H9 (cell line): ENCODE data around the gene HTR2A. TPM values are rescaled to one million over a fixed set of nuclear protein-coding genes. Genes with fewer than 3 reads are reported as not detected.

Experiments used
- DNase-seq: peaks from one replicate; pipeline ENCODE4 v3.0.0-alpha.2; 2017
- H2AFZ ChIP-seq: one replicate; pipeline ENCODE4 v1.6.1; 2013; ENCODE audit warnings: mild to moderate bottlenecking, low read length, control low read depth, moderate library complexity
- H2AK5ac ChIP-seq: 2 replicates; pipeline ENCODE4 v1.6.1; 2013; ENCODE audit warnings: low read length, control low read depth, mixed read lengths; ENCODE audit not compliant: insufficient read length
- H2BK120ac ChIP-seq: one replicate; pipeline ENCODE4 v1.6.1; 2013; ENCODE audit warnings: low read depth, mild to moderate bottlenecking, low read length, control low read depth, inconsistent platforms; ENCODE audit not compliant: poor library complexity, severe bottlenecking
- H2BK12ac ChIP-seq: 2 replicates; pipeline ENCODE4 v1.6.1; 2013; ENCODE audit warnings: low read length, control low read depth, mixed read lengths, low read depth; ENCODE audit not compliant: insufficient read length
- H2BK15ac ChIP-seq: 2 replicates; pipeline ENCODE4 v1.6.1; 2013; ENCODE audit warnings: low read depth, low read length, control low read depth
- H2BK20ac ChIP-seq: one replicate; pipeline ENCODE4 v1.6.1; 2013; ENCODE audit warnings: low read depth, mild to moderate bottlenecking, low read length, control low read depth, inconsistent platforms; ENCODE audit not compliant: poor library complexity, severe bottlenecking
- H2BK5ac ChIP-seq: 2 replicates; pipeline ENCODE4 v1.6.1; 2013; ENCODE audit warnings: low read length, control low read depth, mixed read lengths; ENCODE audit not compliant: insufficient read length
- H3K14ac ChIP-seq: 2 replicates; pipeline ENCODE4 v1.6.1; 2013; ENCODE audit warnings: low read length, control low read depth; ENCODE audit not compliant: insufficient read depth
- H3K18ac ChIP-seq: 2 replicates; pipeline ENCODE4 v1.6.1; 2013; ENCODE audit warnings: low read depth, mild to moderate bottlenecking, mixed read lengths, low read length, control low read depth; ENCODE audit not compliant: insufficient read length
- H3K23ac ChIP-seq: 2 replicates; pipeline ENCODE4 v1.6.1; 2013; ENCODE audit warnings: low read length, control low read depth, mixed read lengths, low read depth; ENCODE audit not compliant: insufficient read length
- H3K23me2 ChIP-seq: 2 replicates; pipeline ENCODE4 v1.6.1; 2013; ENCODE audit warnings: low read depth, mild to moderate bottlenecking, mixed read lengths, low read length, control low read depth; ENCODE audit not compliant: insufficient read length, poor library complexity, severe bottlenecking
- H3K27ac ChIP-seq: 2 replicates; pipeline ENCODE4 v1.5.1; 2013; ENCODE audit warnings: low read length, control low read depth, mixed read lengths, low read depth; ENCODE audit not compliant: insufficient read length
- H3K27me3 ChIP-seq: 2 replicates; pipeline ENCODE4 v1.6.1; 2013; ENCODE audit warnings: low read length, control low read depth, inconsistent platforms; ENCODE audit not compliant: insufficient read depth
- H3K4ac ChIP-seq: 2 replicates; pipeline ENCODE4 v1.6.1; 2013; ENCODE audit warnings: low read depth, mild to moderate bottlenecking, control low read depth, inconsistent platforms, low read length, moderate library complexity
- H3K4me1 ChIP-seq: 2 replicates; pipeline ENCODE4 v1.6.1; 2013; ENCODE audit warnings: low read length, control low read depth, inconsistent platforms; ENCODE audit not compliant: insufficient read depth
- H3K4me2 ChIP-seq: 2 replicates; pipeline ENCODE4 v1.6.1; 2013; ENCODE audit warnings: low read length, control low read depth, mixed read lengths; ENCODE audit not compliant: insufficient read length, insufficient read depth
- H3K56ac ChIP-seq: 2 replicates; pipeline ENCODE4 v1.6.1; 2013; ENCODE audit warnings: low read depth, mild to moderate bottlenecking, mixed read lengths, low read length, control low read depth; ENCODE audit not compliant: insufficient read length
- H3K79me1 ChIP-seq: 2 replicates; pipeline ENCODE4 v1.6.1; 2013; ENCODE audit warnings: low read depth, mild to moderate bottlenecking, moderate library complexity, low read length, control low read depth, inconsistent platforms; ENCODE audit not compliant: insufficient read depth, poor library complexity, severe bottlenecking
- H3K79me2 ChIP-seq: 2 replicates; pipeline ENCODE4 v1.6.1; 2013; ENCODE audit warnings: low read length, control low read depth, inconsistent platforms; ENCODE audit not compliant: insufficient read depth
- H3K9ac ChIP-seq: 2 replicates; pipeline ENCODE4 v1.6.1; 2013; ENCODE audit warnings: low read length, control low read depth, mixed read lengths; ENCODE audit not compliant: insufficient read length; ENCODE audit errors: extremely low read depth
- H3K9me3 ChIP-seq: one replicate; pipeline ENCODE4 v1.6.1; 2013; ENCODE audit warnings: low read depth, low read length, inconsistent platforms; ENCODE audit not compliant: control insufficient read depth
- H3T11ph ChIP-seq: one replicate; pipeline ENCODE4 v1.6.1; 2013; ENCODE audit warnings: mild to moderate bottlenecking, low read length, control low read depth, inconsistent platforms
- H4K20me1 ChIP-seq: one replicate; pipeline ENCODE4 v1.6.1; 2013; ENCODE audit not compliant: control insufficient read depth, insufficient read length, insufficient read depth
- H4K5ac ChIP-seq: 2 replicates; pipeline ENCODE4 v1.6.1; 2013; ENCODE audit warnings: low read depth, mild to moderate bottlenecking, mixed read lengths, low read length, control low read depth; ENCODE audit not compliant: insufficient read length
- H4K8ac ChIP-seq: replicated peaks from 2 replicates; pipeline ENCODE4 v1.6.1; 2013; ENCODE audit warnings: low read length, control low read depth, mixed read lengths, low read depth; ENCODE audit not compliant: insufficient read length
- H4K91ac ChIP-seq: 2 replicates; pipeline ENCODE4 v1.6.1; 2013; ENCODE audit warnings: low read depth, mild to moderate bottlenecking, moderate library complexity, mixed read lengths, low read length, control low read depth; ENCODE audit not compliant: insufficient read length
- H3K27ac Mint-ChIP-seq, 3 experiments: 2 replicates in 2 of 3; 3 replicates in 1 of 3; pipeline ENCODE4 v1.8.0; 2020 to 2021; ENCODE audit warnings: mixed read lengths in 3 of 3, mild to moderate bottlenecking in 1 of 3, moderate library complexity in 1 of 3
- H3K27me3 Mint-ChIP-seq: 2 replicates; pipeline ENCODE4 v1.8.0; 2021; ENCODE audit warnings: low read depth, mild to moderate bottlenecking, moderate library complexity, mixed read lengths
- H3K36me3 Mint-ChIP-seq, 3 experiments: 2 replicates in 2 of 3; 3 replicates in 1 of 3; pipeline ENCODE4 v1.8.0; 2020 to 2021; ENCODE audit warnings: low read depth in 3 of 3, mixed read lengths in 3 of 3; ENCODE audit not compliant: insufficient read depth in 1 of 3
- H3K4me1 Mint-ChIP-seq, 2 experiments: 2 replicates each; pipeline ENCODE4 v1.8.0; 2020; ENCODE audit warnings: mixed read lengths in 2 of 2
- H3K4me3 Mint-ChIP-seq, 2 experiments: 2 replicates in 1 of 2; 3 replicates in 1 of 2; pipeline ENCODE4 v1.8.0; 2020 to 2021; ENCODE audit warnings: mild to moderate bottlenecking in 2 of 2, mixed read lengths in 2 of 2, moderate library complexity in 1 of 2
- H3K9me3 Mint-ChIP-seq, 2 experiments: 2 replicates in 1 of 2; 3 replicates in 1 of 2; pipeline ENCODE4 v1.8.0; 2020; ENCODE audit warnings: mild to moderate bottlenecking in 2 of 2, mixed read lengths in 2 of 2, moderate library complexity in 1 of 2
- CTCF ChIP-seq: fragments of 200-600 bp; sonication (generic); conservative IDR thresholded peaks from 3 replicates; pipeline ENCODE4 v1.8.0; 2021; ENCODE audit warnings: antibody characterized with exemption, mild to moderate bottlenecking
- WGBS: extraction: QIAGEN DNeasy Blood & Tissue Kit; methylation state at CpG from one replicate; pipeline ENCODE4 v1.1.7; 2013; ENCODE audit warnings: missing lambda C conversion rate, low lambda C conversion rate, mixed read lengths; ENCODE audit not compliant: insufficient read length; ENCODE audit errors: extremely low coverage; 5-methylcytosine and 5-hydroxymethylcytosine counted together
- total RNA-seq: library from RNA; stranded (reverse); gene quantifications from 2 replicates; pipeline ENCODE4 v1.2.1, GENCODE V29; 2021

The HTR2A gene
- total RNA-seq, 1 experiment from 2014 or later = not detected

GRCh38 chr13:46817838-46818476 lies 78.9 kb downstream of the HTR2A start:
- DNase-seq = no peak
- H3K27me3 Mint-ChIP-seq = no peaks in the 10 kb centered on the region; the same call in 1 of the 2 replicates
- Histone ChIP-seq H4K91ac (no peak overlapping the region), H3K4me2 (no peak overlapping the region), H3K4me1 (no peaks in the 10 kb centered on the region), H3K56ac (no peak overlapping the region), H3K27ac (no peak overlapping the region), H3K9me3 (no peaks in the 10 kb centered on the region), H3T11ph (no peak overlapping the region), H2BK15ac (no peak overlapping the region), H3K14ac (no peak overlapping the region; the same call in 1 of the 2 replicates), H4K20me1 (no peaks in the 10 kb centered on the region), H3K18ac (no peak overlapping the region), H2BK5ac (no peak overlapping the region), H4K5ac (no peak overlapping the region), H2AFZ (no peak overlapping the region), H2BK20ac (no peak overlapping the region), H3K79me2 (no peaks in the 10 kb centered on the region), H4K8ac (no peak overlapping the region), H3K9ac (no peak overlapping the region), H3K23ac (no peak overlapping the region), H3K23me2 (no peaks in the 10 kb centered on the region), H3K4ac (no peak overlapping the region), H3K79me1 (no peaks in the 10 kb centered on the region), H3K27me3 (no peaks in the 10 kb centered on the region), H2BK120ac (no peak overlapping the region), H2BK12ac (no peak overlapping the region), H2AK5ac (no peak overlapping the region)
- no peaks in the 10 kb centered on the region for H3K36me3 Mint-ChIP-seq
- no peak for TF ChIP-seq CTCF
- H3K9me3 Mint-ChIP-seq = peaks cover 0 to 3% of the 10 kb centered on the region in 2 experiments; a peak in 3 of 5 replicates
- H3K4me3 Mint-ChIP-seq = no peak overlapping the region
- no CpG with 5 or more reads among the region's 13 CpGs for WGBS
- H3K27ac Mint-ChIP-seq = no peak overlapping the region
- peaks cover 9% of the 10 kb centered on the region in 2 experiments for H3K4me1 Mint-ChIP-seq
